ENCODE data around the gene HHAT.

The HHAT gene

DNA sequence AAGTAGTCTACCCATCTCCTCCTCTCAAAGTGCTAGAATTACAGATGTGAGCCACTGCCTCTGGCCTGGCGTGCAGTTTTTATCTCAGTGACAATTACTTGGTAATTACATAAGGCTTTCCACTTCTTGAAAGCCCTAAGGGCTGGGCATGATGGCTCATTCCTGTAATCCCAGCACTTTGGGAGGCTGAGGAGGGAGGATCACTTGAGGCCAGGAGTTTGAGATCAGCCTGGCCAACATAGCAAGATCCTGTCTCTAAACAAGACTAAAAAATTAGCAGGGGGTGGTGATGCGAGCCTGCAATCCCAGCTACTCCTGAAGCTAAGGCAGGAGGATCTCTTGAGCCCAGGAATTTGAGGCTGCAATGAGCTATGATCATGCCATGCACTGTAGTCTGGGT is 7.7 kb downstream of the HHAT start:
- Mint-ChIP-seq H3K4me1 (peaks cover 23% of the 10 kb centered on the region), H3K36me3 (ENCODE audit: low read depth) (no peaks in the 10 kb centered on the region), H3K9me3 (no peaks in the 10 kb centered on the region), H3K27ac (no peak overlapping the region), H3K4me3 (no peak overlapping the region), H3K27me3 (ENCODE audit: low read depth) (peaks cover 4% of the 10 kb centered on the region)
- no peak for TF ChIP-seq CTCF (IDR thresholded peaks at IDR 0.05; ENCODE audit: unreplicated experiment in 3 of 3)

- H3K27me3 Mint-ChIP-seq (ENCODE audit: low read depth): peaks cover 4% of the 10 kb centered on the region
- no peaks in the 10 kb centered on the region for H3K9me3 Mint-ChIP-seq
- no peak for TF ChIP-seq CTCF (IDR thresholded peaks at IDR 0.05; ENCODE audit: unreplicated experiment in 3 of 3)
- H3K36me3 Mint-ChIP-seq (ENCODE audit: low read depth): no peaks in the 10 kb centered on the region
- H3K4me1 Mint-ChIP-seq: peaks cover 21% of the 10 kb centered on the region
- H3K4me3 Mint-ChIP-seq: no peak overlapping the region
- no peak overlapping the region for H3K27ac Mint-ChIP-seq
Observed at GRCh38 chr1:210339500-210339899, 10.8 kb downstream of the HHAT start.

DNA sequence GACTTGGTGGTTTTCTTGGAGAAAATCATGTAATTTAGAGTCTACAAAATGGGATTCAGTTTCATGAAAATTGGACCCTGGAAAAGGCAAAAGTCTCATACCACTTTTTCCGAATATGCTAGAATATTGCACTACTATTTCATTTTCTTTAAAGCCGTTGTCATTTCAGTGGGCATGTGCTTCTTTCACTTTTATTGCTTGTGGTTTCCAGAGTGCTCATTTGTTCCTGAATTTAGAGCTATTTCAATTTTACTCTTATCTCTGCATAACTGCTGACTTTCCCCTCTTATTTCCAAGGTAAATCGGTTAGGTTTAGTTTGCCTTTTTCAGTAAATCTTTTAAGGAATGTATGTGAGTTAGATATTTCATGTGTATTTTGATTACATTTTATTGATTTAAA is 11.6 kb downstream of the HHAT start:
- no peak for TF ChIP-seq CTCF (IDR thresholded peaks at IDR 0.05; ENCODE audit: unreplicated experiment in 3 of 3)
- H3K27me3 Mint-ChIP-seq (ENCODE audit: low read depth): peaks cover 4% of the 10 kb centered on the region
- no peak overlapping the region for H3K4me3 Mint-ChIP-seq
- peaks cover 13% of the 10 kb centered on the region for H3K4me1 Mint-ChIP-seq
- no peaks in the 10 kb centered on the region for H3K36me3 Mint-ChIP-seq (ENCODE audit: low read depth)
- no peaks in the 10 kb centered on the region for H3K9me3 Mint-ChIP-seq
- no peak overlapping the region for H3K27ac Mint-ChIP-seq

GRCh38 chr1:210340841-210341240 is 12.1 kb downstream of the HHAT start:
- no peak for TF ChIP-seq CTCF (IDR thresholded peaks at IDR 0.05; ENCODE audit: unreplicated experiment in 3 of 3)
- H3K36me3 Mint-ChIP-seq (ENCODE audit: low read depth): no peaks in the 10 kb centered on the region
- no peaks in the 10 kb centered on the region for H3K9me3 Mint-ChIP-seq
- H3K27ac Mint-ChIP-seq: peak overlapping the region in 2 of 3 experiments; percentile 1 to 2
- no peak overlapping the region for H3K4me3 Mint-ChIP-seq
- H3K27me3 Mint-ChIP-seq (ENCODE audit: low read depth): peaks cover 4% of the 10 kb centered on the region
- peaks cover 8% of the 10 kb centered on the region for H3K4me1 Mint-ChIP-seq

- no peak overlapping the region for H3K27ac Mint-ChIP-seq
- H3K36me3 Mint-ChIP-seq (ENCODE audit: low read depth): peaks cover under 1% of the 10 kb centered on the region
- no peak for TF ChIP-seq CTCF (IDR thresholded peaks at IDR 0.05; ENCODE audit: unreplicated experiment in 3 of 3)
- H3K27me3 Mint-ChIP-seq (ENCODE audit: low read depth): no peaks in the 10 kb centered on the region
- no peaks in the 10 kb centered on the region for H3K9me3 Mint-ChIP-seq
- no peak overlapping the region for H3K4me3 Mint-ChIP-seq
- H3K4me1 Mint-ChIP-seq: peaks cover 11% of the 10 kb centered on the region
Observed at GRCh38 chr1:210342986-210343780, 14.5 kb downstream of the HHAT start.

DNA sequence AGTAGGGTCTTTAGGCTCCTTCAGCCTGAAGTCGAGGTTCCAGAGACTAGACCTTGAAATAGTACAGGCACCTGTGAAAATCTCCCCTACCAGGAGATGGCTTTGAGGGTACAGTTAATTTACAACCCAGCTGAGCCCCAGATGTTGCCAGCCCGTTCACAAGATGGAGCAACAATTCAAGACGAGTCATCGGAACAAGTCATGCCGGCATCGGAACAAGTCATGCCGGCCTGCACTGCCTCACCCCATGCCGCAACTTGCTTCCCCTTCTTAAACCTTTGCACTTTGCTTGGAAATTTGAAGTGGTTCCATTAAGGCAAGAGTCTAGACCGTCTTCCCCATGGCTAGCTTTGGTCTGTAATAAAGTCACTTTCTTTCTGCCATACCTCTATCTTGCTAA is 16.0 kb downstream of the HHAT start:
- Mint-ChIP-seq H3K27ac (no peak overlapping the region), H3K9me3 (peaks cover 7% of the 10 kb centered on the region), H3K36me3 (ENCODE audit: low read depth) (peaks cover 13% of the 10 kb centered on the region), H3K4me3 (no peak overlapping the region), H3K27me3 (ENCODE audit: low read depth) (no peaks in the 10 kb centered on the region), H3K4me1 (peaks cover 11% of the 10 kb centered on the region)
- TF ChIP-seq CTCF (IDR thresholded peaks at IDR 0.05; ENCODE audit: unreplicated experiment in 3 of 3): no peak
